Astrocyte of the cerebellum (primary cell): Measurements from ENCODE around the gene VPS4A.

Experiments used
- DNase-seq: peaks from one replicate; pipeline ENCODE4 v3.0.0-alpha.2; 2011; ENCODE audit warnings: low read depth
- H3K4me3 ChIP-seq: 2 replicates; pipeline ENCODE4 v1.5.1; 2011; ENCODE audit warnings: mild to moderate bottlenecking, low read depth, low read length, moderate library complexity
- in situ Hi-C: cut with HindIII; loops from 2 replicates; pipeline ENCODE4 v1.10.0; 2017; ENCODE audit warnings: low sequenced_read_pairs
- TF ChIP-seq, protein P1 (sequence below): IDR thresholded peaks from 2 replicates; pipeline ENCODE4 v1.5.1; 2012; ENCODE audit warnings: low read length, low read depth, moderate library complexity, mild to moderate bottlenecking; ENCODE audit errors: missing control alignments

VPS4A gene

DNA sequence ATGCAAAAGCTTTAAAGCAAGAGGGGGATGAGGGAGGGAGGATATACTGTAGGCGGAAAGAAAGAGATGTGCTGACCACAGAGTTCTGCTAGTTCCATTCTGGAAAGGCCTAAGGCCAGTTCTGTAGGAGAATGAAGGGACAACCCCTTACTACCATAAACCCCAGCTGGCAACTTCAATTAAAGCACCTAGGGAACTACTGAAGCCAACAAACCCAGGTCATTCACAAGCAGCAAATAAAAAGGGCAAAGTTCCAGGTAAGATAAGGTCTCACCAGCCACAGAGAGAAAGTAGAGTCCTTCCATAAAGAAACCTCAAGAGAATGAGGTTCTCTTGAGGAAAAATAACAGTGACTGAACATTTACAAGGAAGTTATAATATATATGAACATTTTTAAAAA is 61.9 kb downstream of the VPS4A start:
- TF ChIP-seq, protein P1, sequence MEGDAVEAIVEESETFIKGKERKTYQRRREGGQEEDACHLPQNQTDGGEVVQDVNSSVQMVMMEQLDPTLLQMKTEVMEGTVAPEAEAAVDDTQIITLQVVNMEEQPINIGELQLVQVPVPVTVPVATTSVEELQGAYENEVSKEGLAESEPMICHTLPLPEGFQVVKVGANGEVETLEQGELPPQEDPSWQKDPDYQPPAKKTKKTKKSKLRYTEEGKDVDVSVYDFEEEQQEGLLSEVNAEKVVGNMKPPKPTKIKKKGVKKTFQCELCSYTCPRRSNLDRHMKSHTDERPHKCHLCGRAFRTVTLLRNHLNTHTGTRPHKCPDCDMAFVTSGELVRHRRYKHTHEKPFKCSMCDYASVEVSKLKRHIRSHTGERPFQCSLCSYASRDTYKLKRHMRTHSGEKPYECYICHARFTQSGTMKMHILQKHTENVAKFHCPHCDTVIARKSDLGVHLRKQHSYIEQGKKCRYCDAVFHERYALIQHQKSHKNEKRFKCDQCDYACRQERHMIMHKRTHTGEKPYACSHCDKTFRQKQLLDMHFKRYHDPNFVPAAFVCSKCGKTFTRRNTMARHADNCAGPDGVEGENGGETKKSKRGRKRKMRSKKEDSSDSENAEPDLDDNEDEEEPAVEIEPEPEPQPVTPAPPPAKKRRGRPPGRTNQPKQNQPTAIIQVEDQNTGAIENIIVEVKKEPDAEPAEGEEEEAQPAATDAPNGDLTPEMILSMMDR, result no peak
- in situ Hi-C loops, result no loop called here
- no peak overlapping the region for H3K4me3 ChIP-seq
- DNase-seq, result no peak
